ENCODE results near the gene APLP2. TPM values are rescaled to one million over a fixed set of nuclear protein-coding genes. Genes with fewer than 3 reads are reported as not detected.

APLP2 gene
- total and polyA plus RNA-seq, 4 donors, result 235 to 532 (median 524) TPM

GRCh38 chr11:130022799-130023198 lies 46.9 kb upstream of the APLP2 start:
- H3K27ac ChIP-seq (ENCODE audit: low read depth in 1 of 2, low read length in 1 of 2), result no peak overlapping the region
- H3K9me3 ChIP-seq (ENCODE audit: control insufficient read depth in 4 of 4, insufficient read depth in 3 of 4, low read length in 3 of 4), result no peaks in the 10 kb centered on the region
- no peak overlapping the region for H3K9ac ChIP-seq (ENCODE audit: insufficient read depth in 1 of 2, low read length in 2 of 2)
- DNase-seq, result no peak
- no peaks in the 10 kb centered on the region for H3K36me3 ChIP-seq (ENCODE audit: control insufficient read depth in 4 of 4, insufficient read depth in 4 of 4, low read length in 4 of 4)
- no peak overlapping the region for H3K4me3 ChIP-seq
- no peaks in the 10 kb centered on the region for H3K27me3 ChIP-seq (ENCODE audit: control insufficient read depth in 3 of 3, insufficient read depth in 3 of 3, low read length in 2 of 3)
- peaks cover 0 to 3% (median 0%) of the 10 kb centered on the region in 5 donors for H3K4me1 ChIP-seq (ENCODE audit: control insufficient read depth in 5 of 5, insufficient read depth in 5 of 5, low read length in 5 of 5)
- 95 to 96% methylated on average over 2 of the region's 2 CpGs for WGBS, 2 donors
- TF ChIP-seq CTCF (IDR thresholded peaks at IDR 0.05; ENCODE audit: control extremely low read depth, extremely low read depth), result no peak
- ATAC-seq (ENCODE audit: insufficient read depth, low FRiP score), result no peak

GRCh38 chr11:130023204-130023603 lies 46.5 kb upstream of the APLP2 start:
- WGBS, 2 donors, result 43 to 73% methylated on average over 2 of the region's 2 CpGs
- DNase-seq (no peak), ATAC-seq (ENCODE audit: insufficient read depth, low FRiP score) (no peak)

GRCh38 chr11:130024361-130024760 lies 45.3 kb upstream of the APLP2 start:
- Histone ChIP-seq H3K9ac (ENCODE audit: insufficient read depth in 1 of 2, low read length in 2 of 2) (no peak overlapping the region), H3K27me3 (ENCODE audit: control insufficient read depth in 3 of 3, insufficient read depth in 3 of 3, low read length in 2 of 3) (no peaks in the 10 kb centered on the region), H3K4me1 (ENCODE audit: control insufficient read depth in 5 of 5, insufficient read depth in 5 of 5, low read length in 5 of 5) (peaks cover 0 to 3% (median 0%) of the 10 kb centered on the region in 5 donors), H3K9me3 (ENCODE audit: control insufficient read depth in 4 of 4, insufficient read depth in 3 of 4, low read length in 3 of 4) (no peaks in the 10 kb centered on the region), H3K36me3 (ENCODE audit: control insufficient read depth in 4 of 4, insufficient read depth in 4 of 4, low read length in 4 of 4) (no peaks in the 10 kb centered on the region), H3K27ac (ENCODE audit: low read depth in 1 of 2, low read length in 1 of 2) (no peak overlapping the region), H3K4me3 (no peak overlapping the region)
- no peak for ATAC-seq (ENCODE audit: insufficient read depth, low FRiP score)
- TF ChIP-seq CTCF (IDR thresholded peaks at IDR 0.05; ENCODE audit: control extremely low read depth, extremely low read depth), result no peak
- 70 to 84% methylated on average over 1 of the region's 1 CpG for WGBS, 2 donors
- DNase-seq, result no peak

More at GRCh38 chr11:130023204-130023603, 46.5 kb upstream of the APLP2 start:
- Histone ChIP-seq H3K9ac (ENCODE audit: insufficient read depth in 1 of 2, low read length in 2 of 2) (no peak overlapping the region), H3K27me3 (ENCODE audit: control insufficient read depth in 3 of 3, insufficient read depth in 3 of 3, low read length in 2 of 3) (no peaks in the 10 kb centered on the region), H3K4me1 (ENCODE audit: control insufficient read depth in 5 of 5, insufficient read depth in 5 of 5, low read length in 5 of 5) (peaks cover 0 to 3% (median 0%) of the 10 kb centered on the region in 5 donors), H3K4me3 (no peak overlapping the region), H3K36me3 (ENCODE audit: control insufficient read depth in 4 of 4, insufficient read depth in 4 of 4, low read length in 4 of 4) (no peaks in the 10 kb centered on the region), H3K9me3 (ENCODE audit: control insufficient read depth in 4 of 4, insufficient read depth in 3 of 4, low read length in 3 of 4) (no peaks in the 10 kb centered on the region), H3K27ac (ENCODE audit: low read depth in 1 of 2, low read length in 1 of 2) (no peak overlapping the region)
- no peak for TF ChIP-seq CTCF (IDR thresholded peaks at IDR 0.05; ENCODE audit: control extremely low read depth, extremely low read depth)

- H3K27me3 ChIP-seq (ENCODE audit: control insufficient read depth in 3 of 3, insufficient read depth in 3 of 3, low read length in 2 of 3), result no peaks in the 10 kb centered on the region
- peaks cover 0 to 3% (median 0%) of the 10 kb centered on the region in 5 donors for H3K4me1 ChIP-seq (ENCODE audit: control insufficient read depth in 5 of 5, insufficient read depth in 5 of 5, low read length in 5 of 5)
- no peaks in the 10 kb centered on the region for H3K36me3 ChIP-seq (ENCODE audit: control insufficient read depth in 4 of 4, insufficient read depth in 4 of 4, low read length in 4 of 4)
- H3K27ac ChIP-seq (ENCODE audit: low read depth in 1 of 2, low read length in 1 of 2), result no peak overlapping the region
- TF ChIP-seq CTCF (IDR thresholded peaks at IDR 0.05; ENCODE audit: control extremely low read depth, extremely low read depth), result no peak
- no peaks in the 10 kb centered on the region for H3K9me3 ChIP-seq (ENCODE audit: control insufficient read depth in 4 of 4, insufficient read depth in 3 of 4, low read length in 3 of 4)
- no peak overlapping the region for H3K4me3 ChIP-seq
- no peak for ATAC-seq (ENCODE audit: insufficient read depth, low FRiP score)
- no peak for DNase-seq
- WGBS, 2 donors, result 74 to 82% methylated on average over 1 of the region's 1 CpG
- H3K9ac ChIP-seq (ENCODE audit: insufficient read depth in 1 of 2, low read length in 2 of 2), result no peak overlapping the region
These were observed 44.3 kb upstream of the APLP2 start for GRCh38 chr11:130025371-130025770.
